Muscle layer of colon (tissue), 2 donors: ENCODE measurements around the gene FGF6.
"Not testable (repeated sequence)": the region's sequence is repeated elsewhere in the genome, so short reads cannot be mapped to it uniquely, and the experiment has no call there.

Source experiments
- H3K27ac ChIP-seq: one replicate; pipeline ENCODE4 v1.7.0; 2013; ENCODE audit warnings: low read depth, mild to moderate bottlenecking, low read length, moderate library complexity
- H3K27me3 ChIP-seq, 2 donors: one replicate each; pipeline ENCODE4 v1.7.0; 2013; ENCODE audit warnings: low read length in 2 of 2, mild to moderate bottlenecking in 2 of 2; ENCODE audit not compliant: insufficient read depth in 2 of 2, control insufficient read depth in 1 of 2
- H3K36me3 ChIP-seq: one replicate; pipeline ENCODE4 v1.7.0; 2013; ENCODE audit warnings: mild to moderate bottlenecking, low read length; ENCODE audit not compliant: insufficient read depth
- H3K4me1 ChIP-seq: one replicate; pipeline ENCODE4 v1.7.0; 2013; ENCODE audit warnings: mild to moderate bottlenecking, low read length; ENCODE audit not compliant: insufficient read depth
- H3K4me3 ChIP-seq, 2 donors: one replicate each; pipeline ENCODE4 v1.7.0; 2013; ENCODE audit warnings: low read length in 2 of 2, low read depth in 1 of 2, mild to moderate bottlenecking in 1 of 2, moderate library complexity in 1 of 2
- H3K9ac ChIP-seq: one replicate; pipeline ENCODE4 v1.7.0; 2013; ENCODE audit warnings: low read length
- H3K9me3 ChIP-seq: one replicate; pipeline ENCODE4 v1.7.0; 2013; ENCODE audit warnings: mild to moderate bottlenecking, low read length
- donor health status: abdominal sarcoma.
- donor health status: Adenocarcinoma of cecum.

The FGF6 gene

GRCh38 chr12:4468994-4469393, 23.4 kb upstream of the FGF6 start:
- H3K4me1 ChIP-seq, result no peaks in the 10 kb centered on the region
- no peak overlapping the region for H3K4me3 ChIP-seq
- H3K9ac ChIP-seq, result no peak overlapping the region
- H3K9me3 ChIP-seq, result no peaks in the 10 kb centered on the region
- no peak overlapping the region for H3K27ac ChIP-seq
- H3K36me3 ChIP-seq, result no peaks in the 10 kb centered on the region
- no peaks in the 10 kb centered on the region for H3K27me3 ChIP-seq

- H3K4me1 ChIP-seq, result no peaks in the 10 kb centered on the region
- no peaks in the 10 kb centered on the region for H3K9me3 ChIP-seq
- no peak overlapping the region for H3K9ac ChIP-seq
- H3K4me3 ChIP-seq, result no peak overlapping the region
- H3K27ac ChIP-seq, result no peak overlapping the region
- H3K27me3 ChIP-seq, result no peaks in the 10 kb centered on the region
- no peaks in the 10 kb centered on the region for H3K36me3 ChIP-seq
These were observed 15.1 kb upstream of the FGF6 start for GRCh38 chr12:4460761-4461160.

- not testable (repeated sequence) for H3K9ac ChIP-seq, H3K36me3 ChIP-seq, H3K9me3 ChIP-seq, H3K4me1 ChIP-seq, H3K4me3 ChIP-seq, H3K27ac ChIP-seq, H3K27me3 ChIP-seq
These were observed 10.2 kb upstream of the FGF6 start for GRCh38 chr12:4455849-4456248.

- no peaks in the 10 kb centered on the region for H3K4me1 ChIP-seq
- H3K9ac ChIP-seq, result no peak overlapping the region
- no peak overlapping the region for H3K27ac ChIP-seq
- no peak overlapping the region for H3K4me3 ChIP-seq
- no peaks in the 10 kb centered on the region for H3K27me3 ChIP-seq
- no peaks in the 10 kb centered on the region for H3K9me3 ChIP-seq
- H3K36me3 ChIP-seq, result no peaks in the 10 kb centered on the region
These were observed 8.8 kb upstream of the FGF6 start for GRCh38 chr12:4454315-4454860.

GRCh38 chr12:4451694-4452093, 6.1 kb upstream of the FGF6 start:
- Histone ChIP-seq H3K9me3 (no peaks in the 10 kb centered on the region), H3K9ac (no peak overlapping the region), H3K27ac (no peak overlapping the region), H3K4me1 (no peaks in the 10 kb centered on the region), H3K36me3 (no peaks in the 10 kb centered on the region), H3K4me3 (no peak overlapping the region), H3K27me3 (no peaks in the 10 kb centered on the region)

- no peaks in the 10 kb centered on the region for H3K4me1 ChIP-seq
- no peaks in the 10 kb centered on the region for H3K36me3 ChIP-seq
- no peaks in the 10 kb centered on the region for H3K9me3 ChIP-seq
- no peak overlapping the region for H3K4me3 ChIP-seq
- no peaks in the 10 kb centered on the region for H3K27me3 ChIP-seq
- H3K27ac ChIP-seq, result no peak overlapping the region
- H3K9ac ChIP-seq, result no peak overlapping the region
These were observed 5.0 kb upstream of the FGF6 start for GRCh38 chr12:4450551-4451112.

GRCh38 chr12:4449851-4450221, 4.2 kb upstream of the FGF6 start:
- Histone ChIP-seq H3K27me3 (no peaks in the 10 kb centered on the region), H3K4me3 (no peak overlapping the region), H3K9ac (no peak overlapping the region), H3K9me3 (no peaks in the 10 kb centered on the region), H3K4me1 (no peaks in the 10 kb centered on the region), H3K27ac (no peak overlapping the region), H3K36me3 (no peaks in the 10 kb centered on the region)

GRCh38 chr12:4448943-4449850, 3.6 kb upstream of the FGF6 start:
- H3K4me1 ChIP-seq, result no peaks in the 10 kb centered on the region
- no peak overlapping the region for H3K27ac ChIP-seq
- H3K4me3 ChIP-seq, result no peak overlapping the region
- H3K9me3 ChIP-seq, result no peaks in the 10 kb centered on the region
- no peaks in the 10 kb centered on the region for H3K36me3 ChIP-seq
- H3K27me3 ChIP-seq, result no peaks in the 10 kb centered on the region
- no peak overlapping the region for H3K9ac ChIP-seq

- Histone ChIP-seq H3K9me3 (no peaks in the 10 kb centered on the region), H3K9ac (no peak overlapping the region), H3K27me3 (no peaks in the 10 kb centered on the region), H3K4me1 (no peaks in the 10 kb centered on the region), H3K27ac (no peak overlapping the region), H3K36me3 (no peaks in the 10 kb centered on the region), H3K4me3 (no peak overlapping the region)
These were observed 2.8 kb upstream of the FGF6 start for GRCh38 chr12:4448371-4448940.

GRCh38 chr12:4447151-4447550, 1.5 kb upstream of the FGF6 start:
- Histone ChIP-seq H3K4me3 (no peak overlapping the region), H3K27me3 (no peaks in the 10 kb centered on the region), H3K36me3 (no peaks in the 10 kb centered on the region), H3K4me1 (no peaks in the 10 kb centered on the region), H3K9me3 (no peaks in the 10 kb centered on the region), H3K27ac (no peak overlapping the region), H3K9ac (no peak overlapping the region)

- no peaks in the 10 kb centered on the region for H3K27me3 ChIP-seq
- no peak overlapping the region for H3K27ac ChIP-seq
- H3K9me3 ChIP-seq, result no peaks in the 10 kb centered on the region
- no peaks in the 10 kb centered on the region for H3K36me3 ChIP-seq
- H3K4me1 ChIP-seq, result peaks cover 3% of the 10 kb centered on the region
- H3K4me3 ChIP-seq, result no peak overlapping the region
- no peak overlapping the region for H3K9ac ChIP-seq
These were observed 720 bp upstream of the FGF6 start for GRCh38 chr12:4446335-4446734.
